Muscle of leg (tissue), 11 donors: ENCODE data around the gene FN3KRP. TPM values are rescaled to one million over a fixed set of nuclear protein-coding genes. Genes with fewer than 3 reads are reported as not detected.
A peak's percentile ranks its signal among the peaks of the same experiment; 100 is the strongest.

Experiments used
- DNase-seq: peaks from one replicate; pipeline ENCODE4 v3.0.0; 2013
- H3K27ac ChIP-seq: one replicate; pipeline ENCODE4 v1.5.1; 2013; ENCODE audit warnings: mild to moderate bottlenecking, low read length, control low read depth
- H3K27me3 ChIP-seq: one replicate; pipeline ENCODE4 v1.6.1; 2013; ENCODE audit warnings: low read length; ENCODE audit not compliant: control insufficient read depth, insufficient read depth
- H3K36me3 ChIP-seq: one replicate; pipeline ENCODE4 v1.6.1; 2013; ENCODE audit warnings: low read length; ENCODE audit not compliant: control insufficient read depth, insufficient read depth
- H3K4me1 ChIP-seq: one replicate; pipeline ENCODE4 v1.6.1; 2013; ENCODE audit warnings: low read length; ENCODE audit not compliant: control insufficient read depth, insufficient read depth
- H3K4me3 ChIP-seq: one replicate; pipeline ENCODE4 v1.5.1; 2013; ENCODE audit warnings: low read length, control low read depth
- H3K9me3 ChIP-seq: replicated peaks from 2 replicates; pipeline ENCODE4 v1.6.1; 2013; ENCODE audit warnings: low read depth, low read length; ENCODE audit not compliant: control insufficient read depth
- WGBS: methylation state at CpG from one replicate; pipeline ENCODE4 v1.1.5; 2013; ENCODE audit warnings: missing lambda C conversion rate; ENCODE audit not compliant: insufficient coverage; 5-methylcytosine and 5-hydroxymethylcytosine counted together
- polyA plus RNA-seq, 8 donors: library from polyadenylated mRNA; unstranded; fragments of 120-200 nt; gene quantifications; one replicate each; pipeline versions ENCODE4 v1.2.1 to v1.2.3, GENCODE V29; 2013; ENCODE audit warnings: inconsistent platforms in 1 of 8, low replicate concordance in 1 of 8; ENCODE audit not compliant: insufficient read length in 8 of 8, insufficient read depth in 1 of 8
- total RNA-seq: library from RNA; stranded (reverse); fragments of 120-200 nt; gene quantifications from one replicate; pipeline ENCODE4 v1.2.4, GENCODE V29; 2013

Gene FN3KRP
- total and polyA plus RNA-seq, 9 donors, result 17.6 to 39.5 (median 34.4) TPM

DNA sequence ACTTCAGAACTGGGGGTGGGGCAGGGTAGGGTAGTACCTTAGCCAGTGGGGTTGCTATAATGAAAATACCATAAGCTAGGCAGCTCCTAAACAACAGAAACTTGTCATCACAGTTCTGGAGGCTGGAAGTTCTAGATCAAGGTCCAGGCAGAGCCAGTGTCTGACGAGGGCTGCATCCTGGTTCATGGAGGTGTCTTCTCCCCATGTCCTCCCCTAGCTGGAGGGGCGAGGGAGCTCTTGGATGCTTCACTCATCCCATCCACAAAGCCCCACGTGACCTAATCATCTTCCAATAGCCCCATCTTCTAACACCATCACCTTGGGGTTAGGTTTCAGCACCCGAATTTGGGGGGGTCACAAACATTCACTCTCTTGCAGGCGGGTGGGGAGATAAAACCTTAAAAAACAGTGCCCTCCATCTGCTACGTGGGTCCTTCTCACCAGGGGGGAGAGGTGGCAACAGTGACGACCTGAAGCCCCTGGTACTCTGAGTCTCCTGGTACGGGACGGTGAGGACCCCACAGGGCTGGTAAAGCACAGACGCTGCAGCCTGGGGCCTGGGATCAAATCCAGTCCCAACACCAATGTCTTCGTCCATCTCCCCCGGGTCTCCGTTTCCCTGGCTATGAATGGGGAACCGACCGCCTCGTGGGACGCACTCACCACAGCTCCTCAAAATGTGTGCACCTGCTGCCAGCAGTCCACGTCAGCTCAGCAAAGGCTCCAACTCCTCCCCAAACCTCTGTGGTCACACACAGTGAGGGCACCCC, 40.8 kb upstream of the FN3KRP start:
- DNase-seq, result no peak
- Histone ChIP-seq H3K27me3 (no peaks in the 10 kb centered on the region), H3K4me1 (peaks cover 19% of the 10 kb centered on the region), H3K36me3 (no peaks in the 10 kb centered on the region), H3K4me3 (no peak overlapping the region), H3K27ac (no peak overlapping the region), H3K9me3 (no peaks in the 10 kb centered on the region)
- WGBS, result 80% methylated on average over 16 of the region's 18 CpGs

DNA sequence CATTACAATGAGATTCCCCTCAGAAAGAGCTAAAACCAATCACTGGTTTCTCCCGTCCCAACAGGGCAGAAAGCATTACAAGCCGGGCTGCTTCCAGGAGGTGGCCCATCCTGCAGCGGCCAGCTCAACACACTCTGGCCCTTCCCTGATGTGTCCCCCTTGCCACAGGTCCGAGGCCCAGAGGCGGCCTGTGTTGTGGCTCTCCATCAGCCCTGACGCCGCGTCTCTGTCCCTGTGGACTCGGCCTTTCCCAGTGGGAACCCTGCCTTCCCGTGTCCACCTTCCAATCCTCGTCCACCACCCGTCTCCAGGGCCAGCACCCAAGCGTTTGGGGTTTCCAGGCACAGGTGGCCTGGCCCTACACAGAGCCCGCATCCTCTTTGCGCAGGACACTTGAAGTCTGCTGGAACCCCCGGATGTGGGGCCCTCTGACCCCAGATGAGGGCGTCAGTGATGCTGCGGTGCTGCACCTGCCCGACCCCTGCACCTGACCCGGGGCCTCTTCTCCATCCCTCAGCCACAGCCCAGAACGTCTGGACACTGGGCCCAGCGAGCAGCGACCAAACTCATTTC, 39.1 kb upstream of the FN3KRP start:
- Histone ChIP-seq H3K36me3 (no peaks in the 10 kb centered on the region), H3K9me3 (peaks cover 10% of the 10 kb centered on the region), H3K4me3 (no peak overlapping the region), H3K27me3 (no peaks in the 10 kb centered on the region), H3K4me1 (peaks cover 19% of the 10 kb centered on the region), H3K27ac (no peak overlapping the region)
- 79% methylated on average over 23 of the region's 23 CpGs for WGBS
- DNase-seq, result no peak

DNA sequence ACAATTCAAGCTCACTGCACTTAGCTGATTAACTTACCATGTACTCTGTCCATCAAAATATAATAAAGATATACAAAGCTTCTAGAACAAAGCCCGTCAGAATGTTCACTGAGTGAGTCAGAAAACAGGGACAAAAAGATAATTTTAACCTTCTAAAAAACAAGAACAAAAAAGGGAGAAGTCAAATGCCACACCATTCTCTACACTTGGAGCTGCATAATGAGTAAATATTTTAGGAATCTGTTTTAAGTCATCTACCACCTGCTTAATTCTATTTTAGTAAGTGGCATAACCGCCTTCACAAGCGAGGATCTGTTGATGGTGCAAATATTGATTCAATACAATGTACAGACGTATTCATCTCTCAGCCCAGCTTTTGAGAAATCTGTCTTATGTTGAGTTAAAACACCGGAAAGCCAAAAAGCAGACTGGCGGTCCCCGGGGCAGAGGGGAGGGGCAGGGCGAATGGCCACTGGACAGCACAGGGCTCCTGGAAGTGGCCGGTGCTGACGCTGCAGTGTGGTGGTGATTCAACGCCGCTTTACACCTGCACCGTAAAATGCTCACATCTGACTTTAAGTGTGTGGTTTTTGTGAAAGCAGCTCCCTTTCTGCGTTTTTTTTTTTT, 38.1 kb upstream of the FN3KRP start:
- Histone ChIP-seq H3K9me3 (peaks cover 10% of the 10 kb centered on the region), H3K36me3 (no peaks in the 10 kb centered on the region), H3K27me3 (no peaks in the 10 kb centered on the region), H3K4me3 (no peak overlapping the region), H3K4me1 (peaks cover 19% of the 10 kb centered on the region), H3K27ac (peak overlapping the region; percentile 16)
- no peak for DNase-seq
- WGBS, result 55% methylated on average over 2 of the region's 14 CpGs

DNA sequence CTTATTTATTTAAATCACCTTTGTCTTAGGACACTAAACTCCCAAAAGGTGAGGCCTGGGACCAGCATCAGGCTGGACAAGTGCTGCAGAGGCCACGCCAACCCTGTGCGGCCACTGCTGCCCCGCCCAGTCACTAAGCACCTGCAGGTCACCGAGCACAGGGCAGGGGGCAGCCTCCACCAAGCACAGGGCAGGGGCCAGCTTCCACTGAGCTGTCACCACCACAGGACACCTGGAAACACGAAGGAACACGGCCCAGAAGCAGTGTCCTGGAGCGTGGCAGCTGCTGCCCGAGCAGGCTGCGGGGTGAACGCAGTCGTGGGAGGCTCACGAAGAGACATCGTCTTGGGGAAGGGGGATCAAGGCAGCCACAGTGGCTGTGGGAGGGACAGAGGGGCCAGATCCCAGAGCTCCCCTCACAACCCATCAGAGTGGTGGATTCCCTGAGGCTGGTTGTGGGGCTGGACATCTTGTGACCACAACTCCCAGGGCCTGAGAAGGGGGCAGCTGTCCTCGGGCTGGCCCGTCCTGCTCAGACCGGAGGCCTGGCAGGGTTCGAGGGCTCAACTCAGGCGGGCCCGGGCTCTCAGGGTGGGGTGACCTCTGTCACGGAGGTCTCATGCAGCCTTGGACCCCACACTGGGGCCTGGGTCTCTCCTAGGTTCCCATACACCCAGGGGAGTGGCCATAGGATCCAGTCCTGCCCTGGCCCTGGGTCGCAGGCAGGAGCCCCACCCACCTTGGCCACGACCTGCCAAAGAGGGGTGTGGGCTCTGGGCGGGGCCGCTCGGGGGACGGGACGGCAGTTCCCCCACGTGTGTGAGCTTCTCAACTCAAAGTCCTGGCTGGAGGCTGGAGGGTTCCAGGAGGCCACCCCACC, 36.7 kb upstream of the FN3KRP start:
- WGBS, result 86% methylated on average over 19 of the region's 28 CpGs
- H3K27ac ChIP-seq, result peak overlapping the region; percentile 55
- H3K36me3 ChIP-seq, result peaks cover 3% of the 10 kb centered on the region
- no peak overlapping the region for H3K4me3 ChIP-seq
- no peaks in the 10 kb centered on the region for H3K27me3 ChIP-seq
- H3K4me1 ChIP-seq, result peaks cover 19% of the 10 kb centered on the region
- peaks cover 10% of the 10 kb centered on the region for H3K9me3 ChIP-seq
- no peak for DNase-seq

DNA sequence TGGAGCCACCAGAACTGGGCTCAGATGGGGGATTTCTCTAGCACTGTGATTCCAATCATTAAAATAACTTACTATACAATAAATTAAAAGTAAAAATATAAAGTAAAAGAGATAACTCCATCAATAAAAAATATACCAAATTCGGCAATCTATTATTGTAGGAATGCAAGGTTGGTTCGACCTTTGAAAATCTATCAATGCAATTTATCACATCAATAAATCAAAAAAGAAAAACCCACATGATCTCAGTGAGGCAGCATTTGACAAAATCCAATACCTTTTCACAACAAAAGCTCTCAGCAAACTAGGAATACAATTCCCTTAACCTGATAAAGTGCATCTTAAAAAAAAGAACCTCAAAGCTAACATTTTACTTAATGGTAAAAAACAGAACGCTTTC, 35.0 kb upstream of the FN3KRP start:
- Histone ChIP-seq H3K4me1 (peaks cover 14% of the 10 kb centered on the region), H3K9me3 (peaks cover 10% of the 10 kb centered on the region), H3K4me3 (no peak overlapping the region), H3K27me3 (no peaks in the 10 kb centered on the region), H3K36me3 (peaks cover 5% of the 10 kb centered on the region), H3K27ac (no peak overlapping the region)
- no CpG with 5 or more reads among the region's 3 CpGs for WGBS
- no peak for DNase-seq

DNA sequence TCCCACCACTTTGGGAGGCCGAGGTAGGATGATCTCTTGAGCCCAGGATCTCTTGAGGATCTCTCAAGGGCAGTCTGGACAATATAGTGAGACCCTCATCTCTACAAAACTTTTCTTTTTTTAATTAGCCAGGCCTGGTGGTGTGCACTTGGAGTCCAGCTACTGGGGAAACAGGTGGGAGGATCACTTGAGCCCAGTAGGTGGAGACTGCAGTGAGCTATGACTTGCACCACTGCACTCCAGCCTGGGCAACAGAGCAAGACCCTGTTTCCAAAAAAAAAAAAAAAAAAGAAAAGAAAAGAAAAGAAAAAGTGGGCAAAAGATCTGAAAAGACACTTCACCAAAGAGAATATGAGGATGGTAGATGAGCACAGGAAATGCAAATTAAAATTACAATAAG, 33.0 kb upstream of the FN3KRP start:
- Histone ChIP-seq H3K4me1 (peaks cover 10% of the 10 kb centered on the region), H3K4me3 (no peak overlapping the region), H3K36me3 (peaks cover 8% of the 10 kb centered on the region), H3K9me3 (peaks cover 10% of the 10 kb centered on the region), H3K27me3 (no peaks in the 10 kb centered on the region), H3K27ac (no peak overlapping the region)
- whole genome bisulfite sequencing, result no CpG with 5 or more reads among the region's 1 CpG
- DNase-seq, result no peak

DNA sequence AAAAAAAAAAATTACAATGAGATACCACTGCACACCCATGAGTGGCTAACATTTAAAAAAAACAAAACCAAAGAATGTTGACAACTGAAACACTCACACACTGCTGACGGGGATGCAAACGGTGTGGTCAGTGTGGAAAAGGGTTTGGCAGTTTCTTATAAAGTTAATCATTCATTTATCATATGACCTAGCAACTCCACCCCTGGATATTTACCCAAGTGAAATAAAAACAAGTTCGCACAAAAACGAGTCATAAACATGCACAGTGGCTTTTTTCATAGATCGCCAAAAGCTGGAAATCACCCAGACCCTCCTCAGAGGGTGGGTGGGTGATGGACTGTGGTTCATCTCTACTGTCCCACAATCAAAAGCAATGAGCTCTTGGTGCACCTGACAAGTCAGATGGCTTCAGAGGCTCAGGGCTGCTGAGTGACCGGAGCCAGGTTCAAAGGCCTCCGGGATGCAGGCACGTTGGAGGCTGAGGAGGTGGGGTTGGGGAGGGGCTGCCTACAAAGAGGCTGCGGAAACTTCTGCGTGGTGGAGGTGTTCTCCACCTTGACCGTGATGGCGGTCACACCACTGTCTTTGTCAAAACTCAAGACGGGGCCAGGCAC, 32.2 kb upstream of the FN3KRP start:
- peaks cover 10% of the 10 kb centered on the region for H3K9me3 ChIP-seq
- H3K4me1 ChIP-seq, result peaks cover 8% of the 10 kb centered on the region
- H3K27ac ChIP-seq, result no peak overlapping the region
- H3K4me3 ChIP-seq, result no peak overlapping the region
- peaks cover 8% of the 10 kb centered on the region for H3K36me3 ChIP-seq
- no peaks in the 10 kb centered on the region for H3K27me3 ChIP-seq
- no peak for DNase-seq
- WGBS, result 87% methylated on average over 8 of the region's 13 CpGs

DNA sequence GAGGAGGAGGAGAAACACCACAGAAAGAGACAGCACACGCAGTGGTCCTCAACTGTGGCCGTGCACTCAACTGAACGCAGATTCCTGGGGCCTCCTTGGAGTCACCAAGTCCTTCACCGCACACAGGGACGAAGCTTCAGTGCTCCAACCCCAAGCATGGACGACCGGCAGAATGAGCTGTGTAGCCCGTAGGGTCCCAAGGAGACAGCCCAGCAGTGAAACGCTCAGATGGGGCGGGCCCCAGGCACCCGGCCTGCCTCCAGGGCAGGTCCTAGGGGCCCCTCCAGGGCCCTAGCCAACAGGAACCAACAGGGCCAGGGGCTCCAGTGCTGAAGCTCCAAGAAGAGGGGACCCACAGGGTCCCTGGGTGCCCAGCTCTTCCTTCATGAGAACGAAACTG, 31.2 kb upstream of the FN3KRP start:
- DNase-seq, result no peak
- H3K27me3 ChIP-seq, result no peaks in the 10 kb centered on the region
- no peak overlapping the region for H3K27ac ChIP-seq
- WGBS, result 88% methylated on average over 12 of the region's 12 CpGs
- H3K36me3 ChIP-seq, result peaks cover 8% of the 10 kb centered on the region
- H3K9me3 ChIP-seq, result peaks cover 10% of the 10 kb centered on the region
- H3K4me3 ChIP-seq, result no peak overlapping the region
- H3K4me1 ChIP-seq, result no peaks in the 10 kb centered on the region

DNA sequence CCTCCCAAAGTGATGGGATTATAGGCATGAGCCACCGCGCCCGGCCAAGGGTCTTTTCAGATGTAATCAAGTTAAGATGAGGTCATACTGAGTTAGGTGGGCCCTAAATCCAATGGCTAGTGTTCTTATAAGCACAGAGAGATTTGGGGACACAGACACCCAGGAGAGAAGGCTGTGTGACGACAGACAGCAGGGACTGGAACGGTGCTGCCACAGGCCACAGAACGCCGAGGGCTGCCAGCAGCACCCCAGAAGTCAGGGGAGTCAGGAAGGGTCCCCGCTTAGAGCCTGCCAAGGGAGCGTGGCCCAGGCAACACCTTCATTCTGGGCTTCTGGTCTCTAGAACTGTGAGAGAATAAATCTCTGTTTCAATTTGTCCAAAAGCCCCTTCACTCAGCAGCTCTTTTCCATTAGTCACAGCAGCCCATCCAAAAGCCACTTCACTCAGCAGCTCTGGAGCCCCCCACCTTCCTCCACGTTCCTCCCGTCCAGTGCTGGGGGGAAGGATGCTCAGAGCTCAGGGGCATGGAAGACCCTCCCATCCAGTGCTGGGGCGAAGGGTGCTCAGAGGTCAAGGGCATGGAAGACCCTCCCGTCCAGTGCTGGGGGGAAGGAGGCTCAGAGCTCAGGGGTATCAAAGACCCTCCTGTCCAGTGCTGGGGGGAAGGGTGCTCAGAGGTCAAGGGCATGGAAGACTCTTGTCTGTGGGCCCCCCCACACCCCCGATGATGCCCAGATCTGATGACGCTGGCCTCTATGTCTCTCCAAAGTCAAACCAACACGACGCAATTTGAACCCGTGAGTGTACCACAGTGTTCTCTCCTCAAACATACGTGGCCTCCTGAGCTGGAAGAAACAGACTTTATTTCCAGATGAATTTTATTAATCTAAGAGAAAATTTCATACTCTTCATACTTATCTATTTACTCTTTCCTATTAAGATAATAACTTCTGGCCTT, 29.9 kb upstream of the FN3KRP start:
- Histone ChIP-seq H3K9me3 (peaks cover 3% of the 10 kb centered on the region), H3K4me1 (no peaks in the 10 kb centered on the region), H3K27me3 (no peaks in the 10 kb centered on the region), H3K36me3 (peaks cover 10% of the 10 kb centered on the region), H3K27ac (peak overlapping the region; percentile 20), H3K4me3 (no peak overlapping the region)
- DNase-seq, result no peak
- WGBS, result 91% methylated on average over 10 of the region's 19 CpGs
